Measurements from ENCODE around the gene INMT.

The INMT gene

GRCh38 chr7:30751696-30752273 is at the start of gene INMT:
Gene INMT (plus strand): TSS chr7:30752135. CDS start chr7:30752151, 16 bp downstream.
- no peak for TF ChIP-seq CTCF (IDR thresholded peaks at IDR 0.05; ENCODE audit: low read depth, low read length, missing control alignments)
- DNase-seq (ENCODE audit: extremely low read depth, low read depth): no peak
- H3K4me3 ChIP-seq (replicated peaks; ENCODE audit: low read depth, low read length): 0 out of 2 replicates have a peak within 1 kb of the TSS, but pooled peaks have one; percentile 3

- no peak for DNase-seq (ENCODE audit: extremely low read depth, low read depth)
- no peak overlapping the region for H3K4me3 ChIP-seq (replicated peaks; ENCODE audit: low read depth, low read length)
- peak; percentile 36 for TF ChIP-seq CTCF (IDR thresholded peaks at IDR 0.05; ENCODE audit: low read depth, low read length, missing control alignments)
These were observed 49.7 kb upstream of the INMT start for GRCh38 chr7:30702200-30702599.

GRCh38 chr7:30703756-30704155 is 48.2 kb upstream of the INMT start:
- H3K4me3 ChIP-seq (replicated peaks; ENCODE audit: low read depth, low read length): no peak overlapping the region
- no peak for DNase-seq (ENCODE audit: extremely low read depth, low read depth)
- no peak for TF ChIP-seq CTCF (IDR thresholded peaks at IDR 0.05; ENCODE audit: low read depth, low read length, missing control alignments)

GRCh38 chr7:30705008-30705407 is 46.9 kb upstream of the INMT start:
- DNase-seq (ENCODE audit: extremely low read depth, low read depth): no peak
- no peak for TF ChIP-seq CTCF (IDR thresholded peaks at IDR 0.05; ENCODE audit: low read depth, low read length, missing control alignments)
- H3K4me3 ChIP-seq (replicated peaks; ENCODE audit: low read depth, low read length): no peak overlapping the region

GRCh38 chr7:30705596-30705995 is 46.3 kb upstream of the INMT start:
- DNase-seq (ENCODE audit: extremely low read depth, low read depth): no peak
- no peak for TF ChIP-seq CTCF (IDR thresholded peaks at IDR 0.05; ENCODE audit: low read depth, low read length, missing control alignments)
- no peak overlapping the region for H3K4me3 ChIP-seq (replicated peaks; ENCODE audit: low read depth, low read length)

GRCh38 chr7:30706316-30706715 is 45.6 kb upstream of the INMT start:
- no peak for DNase-seq (ENCODE audit: extremely low read depth, low read depth)
- no peak for TF ChIP-seq CTCF (IDR thresholded peaks at IDR 0.05; ENCODE audit: low read depth, low read length, missing control alignments)
- H3K4me3 ChIP-seq (replicated peaks; ENCODE audit: low read depth, low read length): no peak overlapping the region

GRCh38 chr7:30706908-30707307 is 45.0 kb upstream of the INMT start:
- no peak for DNase-seq (ENCODE audit: extremely low read depth, low read depth)
- no peak for TF ChIP-seq CTCF (IDR thresholded peaks at IDR 0.05; ENCODE audit: low read depth, low read length, missing control alignments)
- H3K4me3 ChIP-seq (replicated peaks; ENCODE audit: low read depth, low read length): no peak overlapping the region
